GM20431 (cell line): ENCODE results near the gene KMT2C.
"Not testable (repeated sequence)": the region's sequence is repeated elsewhere in the genome, so short reads cannot be mapped to it uniquely, and the experiment has no call there.

ENCODE experiments used
- in situ Hi-C: fragments of 300-500 bp; cut with MseI, MboI; formaldehyde crosslinking; loops from one replicate; pipeline ENCODE4 v1.15.0; 2020; ENCODE audit warnings: low sequenced_read_pairs; ENCODE audit not compliant: unreplicated experiment

KMT2C gene

GRCh38 chr7:152241301-152241700, 194.5 kb downstream of the KMT2C start:
- in situ Hi-C loops: not testable (repeated sequence)

- in situ Hi-C loops: not testable (repeated sequence)
Observed at GRCh38 chr7:152236306-152236705, 199.5 kb downstream of the KMT2C start.

GRCh38 chr7:152234421-152234820, 201.4 kb downstream of the KMT2C start:
- in situ Hi-C loops: not testable (repeated sequence)

GRCh38 chr7:152231089-152231488, 204.7 kb downstream of the KMT2C start:
- in situ Hi-C loops: no loop called here

GRCh38 chr7:152219556-152219955, 216.2 kb downstream of the KMT2C start:
- in situ Hi-C loops: not testable (repeated sequence)

- in situ Hi-C loops: not testable (repeated sequence)
Observed at GRCh38 chr7:152208766-152209165, 227.0 kb downstream of the KMT2C start.

- in situ Hi-C loops: not testable (repeated sequence)
Observed at GRCh38 chr7:152204417-152204816, 231.4 kb downstream of the KMT2C start.

GRCh38 chr7:152203095-152203494, 232.7 kb downstream of the KMT2C start:
- in situ Hi-C loops: no loop called here

GRCh38 chr7:152202056-152202455, 233.7 kb downstream of the KMT2C start:
- in situ Hi-C loops: no loop called here

GRCh38 chr7:152200395-152200794, 235.4 kb downstream of the KMT2C start:
- in situ Hi-C loops: no loop called here

GRCh38 chr7:152196391-152196790, 239.4 kb downstream of the KMT2C start:
- in situ Hi-C loops: no loop called here

GRCh38 chr7:152193880-152194279, 241.9 kb downstream of the KMT2C start:
- in situ Hi-C loops: no loop called here

GRCh38 chr7:152189061-152189460, 246.7 kb downstream of the KMT2C start:
- in situ Hi-C loops: no loop called here

GRCh38 chr7:152185558-152185957, 250.2 kb downstream of the KMT2C start:
- in situ Hi-C loops: no loop called here

GRCh38 chr7:152180587-152180986, 255.2 kb downstream of the KMT2C start:
- in situ Hi-C loops: no loop called here

GRCh38 chr7:152180048-152180447, 255.8 kb downstream of the KMT2C start:
- in situ Hi-C loops: no loop called here

GRCh38 chr7:152178405-152179058, 257.3 kb downstream of the KMT2C start:
- in situ Hi-C loops: no loop called here

- in situ Hi-C loops: no loop called here
Observed at GRCh38 chr7:152177681-152178404, 258.0 kb downstream of the KMT2C start.

GRCh38 chr7:152176797-152177196, 259.0 kb downstream of the KMT2C start:
- in situ Hi-C loops: no loop called here

GRCh38 chr7:152173372-152174070, 262.3 kb downstream of the KMT2C start:
- in situ Hi-C loops: no loop called here

- in situ Hi-C loops: no loop called here
Observed at GRCh38 chr7:152162287-152162686, 273.5 kb downstream of the KMT2C start.
